Esophagus squamous epithelium (tissue), 4 donors: ENCODE results near the gene PPID.

Source experiments
- POLR2A ChIP-seq, 4 donors: fragments of 450-650 bp; IDR thresholded peaks; one replicate each; pipeline ENCODE4 v1.6.1; 2017; ENCODE audit warnings: antibody characterized with exemption in 4 of 4, mild to moderate bottlenecking in 4 of 4, moderate library complexity in 3 of 4
- TF ChIP-seq, protein P1 (sequence below), 6 experiments: fragments of 450-650 bp in 4 of 6; fragments of 200-600 bp in 2 of 6; sonication (generic) in 2 of 6; IDR thresholded peaks; one replicate each; pipeline ENCODE4 v1.5.1; 2016 to 2019; ENCODE audit warnings: antibody characterized with exemption in 6 of 6, mild to moderate bottlenecking in 4 of 6, moderate library complexity in 4 of 6

GRCh38 chr4:158769175-158769921, 46.2 kb upstream of the PPID start:
- TF ChIP-seq, protein P1, sequence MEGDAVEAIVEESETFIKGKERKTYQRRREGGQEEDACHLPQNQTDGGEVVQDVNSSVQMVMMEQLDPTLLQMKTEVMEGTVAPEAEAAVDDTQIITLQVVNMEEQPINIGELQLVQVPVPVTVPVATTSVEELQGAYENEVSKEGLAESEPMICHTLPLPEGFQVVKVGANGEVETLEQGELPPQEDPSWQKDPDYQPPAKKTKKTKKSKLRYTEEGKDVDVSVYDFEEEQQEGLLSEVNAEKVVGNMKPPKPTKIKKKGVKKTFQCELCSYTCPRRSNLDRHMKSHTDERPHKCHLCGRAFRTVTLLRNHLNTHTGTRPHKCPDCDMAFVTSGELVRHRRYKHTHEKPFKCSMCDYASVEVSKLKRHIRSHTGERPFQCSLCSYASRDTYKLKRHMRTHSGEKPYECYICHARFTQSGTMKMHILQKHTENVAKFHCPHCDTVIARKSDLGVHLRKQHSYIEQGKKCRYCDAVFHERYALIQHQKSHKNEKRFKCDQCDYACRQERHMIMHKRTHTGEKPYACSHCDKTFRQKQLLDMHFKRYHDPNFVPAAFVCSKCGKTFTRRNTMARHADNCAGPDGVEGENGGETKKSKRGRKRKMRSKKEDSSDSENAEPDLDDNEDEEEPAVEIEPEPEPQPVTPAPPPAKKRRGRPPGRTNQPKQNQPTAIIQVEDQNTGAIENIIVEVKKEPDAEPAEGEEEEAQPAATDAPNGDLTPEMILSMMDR (IDR thresholded peaks at IDR 0.05): no peak
- TF ChIP-seq POLR2A (IDR thresholded peaks at IDR 0.05): no peak
